NK-92 (cell line): Measurements from ENCODE around the gene STARD3NL.
"Not testable (repeated sequence)": the region's sequence is repeated elsewhere in the genome, so short reads cannot be mapped to it uniquely, and the experiment has no call there.

Experiments used
- DNase-seq: peaks from one replicate; lab custom pipeline; 2025; ENCODE audit not compliant: unreplicated experiment; lab: John Stamatoyannopoulos, UW

Gene STARD3NL

DNA sequence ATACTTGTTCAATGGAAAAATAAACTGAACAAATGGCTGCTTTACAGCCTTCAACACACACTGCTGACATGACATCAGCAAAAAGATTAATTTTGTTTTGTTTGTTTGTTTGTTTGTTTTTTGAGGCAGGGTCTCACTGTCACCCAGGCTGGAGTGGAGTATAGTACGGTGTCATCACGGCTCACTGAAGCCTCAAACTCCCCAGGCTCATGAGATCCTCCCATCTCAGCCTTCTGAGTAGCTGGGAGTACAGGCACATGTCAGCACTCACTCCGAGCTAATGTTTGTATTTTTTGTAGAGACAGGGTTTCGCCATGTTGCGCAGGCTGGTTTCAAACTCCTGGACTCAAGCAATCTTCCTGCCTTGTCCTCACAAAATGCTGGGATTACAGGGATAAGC is 84.5 kb downstream of the STARD3NL start:
- DNase-seq = no peak

DNA sequence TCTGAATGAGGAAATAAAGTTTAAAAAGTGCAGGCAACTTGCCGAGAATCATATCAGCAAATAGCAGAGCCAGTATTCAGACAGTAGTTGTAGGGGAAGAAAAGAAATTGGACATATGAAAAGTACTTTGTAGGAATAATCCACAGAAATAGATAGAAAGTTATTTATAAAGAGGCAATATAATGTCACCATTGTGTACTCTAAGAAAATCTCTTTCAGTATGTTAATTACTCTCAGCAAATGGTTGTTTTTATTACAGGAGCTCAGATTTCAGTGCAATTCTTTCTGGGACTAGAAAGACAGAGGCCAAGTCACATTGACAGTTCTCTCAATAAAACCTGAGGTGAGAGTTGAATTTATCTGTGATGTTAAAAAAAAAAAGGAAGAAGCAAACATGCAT is 85.2 kb downstream of the STARD3NL start:
- DNase-seq = not testable (repeated sequence)

DNA sequence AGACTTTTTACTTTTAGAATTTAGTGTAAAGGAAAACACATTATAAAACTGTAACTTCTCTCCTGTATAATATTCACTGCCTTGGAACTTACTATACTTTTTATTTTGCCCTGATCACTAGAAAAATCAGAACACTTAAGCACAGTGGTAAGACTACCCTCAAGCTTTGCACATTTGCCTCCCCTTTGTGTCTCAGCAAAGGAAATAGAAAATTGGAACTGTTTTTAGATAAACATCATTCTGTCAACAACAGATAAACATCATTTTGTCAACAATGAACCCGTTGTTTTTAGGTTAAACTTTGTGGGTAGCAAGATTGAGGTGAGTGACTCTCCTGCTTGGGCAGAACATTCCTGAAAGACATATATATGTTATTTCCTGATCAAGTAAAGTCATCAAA is 86.6 kb downstream of the STARD3NL start:
- not testable (repeated sequence) for DNase-seq

DNA sequence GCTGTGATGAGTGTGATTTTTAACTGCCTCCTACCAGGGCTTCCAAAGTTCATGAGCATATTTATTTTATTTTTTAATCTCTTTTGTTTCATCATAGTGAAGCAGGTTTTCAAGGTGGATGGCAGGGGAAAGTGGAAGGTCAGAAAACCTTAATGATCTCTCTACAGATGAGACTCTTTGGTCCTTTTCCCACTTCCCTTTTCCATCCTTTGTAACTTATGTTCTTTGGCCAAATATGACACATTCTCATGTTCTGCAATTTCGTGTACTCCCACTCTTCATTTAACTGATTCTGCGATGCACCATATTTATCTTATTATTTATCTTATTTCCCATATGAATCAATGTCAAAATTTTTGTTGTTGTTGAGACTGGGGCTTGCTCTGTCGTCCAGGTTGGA is 87.9 kb downstream of the STARD3NL start:
- DNase-seq = not testable (repeated sequence)

DNA sequence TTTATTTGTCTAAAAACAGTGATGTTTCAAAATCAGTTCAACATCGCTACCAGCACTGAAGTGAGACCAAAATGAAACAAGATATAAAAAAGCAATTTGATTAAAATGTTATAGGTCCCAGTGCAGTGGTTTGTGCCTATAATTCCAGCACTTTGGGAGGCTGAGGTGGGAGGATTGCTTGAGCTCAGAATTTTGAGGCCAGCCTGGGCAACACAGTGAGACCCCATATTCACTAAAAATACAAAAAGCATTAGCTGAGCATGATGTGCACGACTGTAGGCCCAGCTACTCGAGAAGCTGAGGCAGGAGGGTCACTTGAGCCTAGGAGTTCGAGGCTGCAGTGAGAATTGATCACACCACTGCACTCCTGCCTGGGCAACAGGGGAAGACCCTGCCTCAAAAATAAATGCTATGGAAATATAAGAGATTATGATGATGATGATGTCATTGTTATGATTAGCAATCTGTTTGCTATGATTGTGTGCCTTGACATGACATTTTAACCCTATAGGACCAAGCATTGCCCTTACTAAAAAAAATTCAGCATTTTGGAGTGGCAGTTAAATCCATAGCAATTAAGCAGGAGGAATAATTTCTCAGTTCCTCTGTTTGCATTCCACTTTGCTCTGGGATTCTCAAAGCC is 91.8 kb downstream of the STARD3NL start:
- DNase-seq = not testable (repeated sequence)

DNA sequence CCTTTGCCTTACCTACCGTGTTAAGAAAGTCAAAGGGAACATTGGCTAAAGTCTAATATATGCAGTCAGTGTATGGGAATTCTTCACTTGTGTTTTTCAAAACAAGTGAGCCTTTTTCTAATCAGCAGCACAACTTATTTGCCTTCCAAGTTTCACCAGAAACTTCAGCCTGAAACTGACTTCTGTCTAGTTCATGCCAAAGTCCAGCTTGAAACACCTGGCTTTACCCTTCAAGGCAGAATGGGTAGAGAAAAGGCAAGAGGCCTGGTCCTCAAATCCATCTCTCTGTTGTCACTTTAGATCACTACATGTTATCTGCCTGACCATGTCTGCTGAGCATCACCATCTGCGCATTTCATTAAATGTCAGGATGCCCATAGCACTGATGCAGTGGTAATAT is 92.4 kb downstream of the STARD3NL start:
- DNase-seq = not testable (repeated sequence)

DNA sequence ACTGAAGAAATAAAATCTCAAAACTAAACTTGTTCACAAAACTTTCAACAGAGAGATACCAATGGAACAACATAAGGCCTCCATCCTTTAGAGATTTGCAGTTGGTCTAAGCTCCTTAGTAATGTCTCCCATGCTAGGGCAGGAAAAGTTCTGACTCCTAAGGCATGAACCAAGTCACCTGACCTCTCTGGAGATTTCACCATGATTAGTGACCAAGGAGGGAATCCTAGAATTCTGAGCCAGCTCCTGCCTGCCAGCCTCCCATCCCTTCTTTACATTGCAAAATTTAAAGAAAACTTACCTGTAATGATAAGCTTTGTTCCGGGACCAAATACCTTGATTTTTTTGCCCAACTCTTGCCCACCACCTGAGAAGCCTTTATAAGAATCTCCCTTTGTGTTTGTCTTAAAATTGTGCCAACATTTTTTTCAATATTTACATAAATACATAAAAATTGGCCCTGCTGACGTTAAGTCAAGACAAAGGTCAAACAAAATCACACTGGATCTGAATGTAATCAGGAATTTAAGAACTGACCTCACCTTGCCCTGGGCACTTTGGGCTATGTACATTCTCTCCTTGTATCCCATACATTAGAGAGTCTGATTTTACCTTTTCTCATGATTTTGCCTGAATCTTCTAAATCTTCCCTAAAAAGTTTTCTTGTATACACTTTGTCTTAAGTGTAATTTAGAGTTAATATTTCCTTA is 95.4 kb downstream of the STARD3NL start, which contains the start of gene TARP:
TSS of gene TARP (minus strand) at position 351 of the 710 bp plus-strand sequence.
- no peak for DNase-seq

DNA sequence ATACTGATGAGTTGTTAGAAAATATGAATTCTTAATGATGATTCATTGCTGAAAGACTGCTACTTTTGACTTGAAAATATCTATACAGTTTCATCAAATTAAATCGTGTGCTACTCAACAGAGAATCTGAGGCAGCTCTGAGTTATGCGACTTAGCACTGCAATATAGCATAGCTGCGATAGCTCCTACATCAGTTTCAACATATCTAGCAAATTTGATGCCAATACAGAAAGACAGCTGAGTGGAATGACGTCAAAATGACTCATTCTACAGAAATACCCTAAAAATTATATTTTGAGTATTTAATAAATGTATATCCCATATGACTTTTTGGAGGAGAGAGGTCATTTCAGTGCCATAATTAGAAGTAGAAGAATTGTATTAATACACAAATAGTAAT is 96.4 kb downstream of the STARD3NL start:
- no peak for DNase-seq

DNA sequence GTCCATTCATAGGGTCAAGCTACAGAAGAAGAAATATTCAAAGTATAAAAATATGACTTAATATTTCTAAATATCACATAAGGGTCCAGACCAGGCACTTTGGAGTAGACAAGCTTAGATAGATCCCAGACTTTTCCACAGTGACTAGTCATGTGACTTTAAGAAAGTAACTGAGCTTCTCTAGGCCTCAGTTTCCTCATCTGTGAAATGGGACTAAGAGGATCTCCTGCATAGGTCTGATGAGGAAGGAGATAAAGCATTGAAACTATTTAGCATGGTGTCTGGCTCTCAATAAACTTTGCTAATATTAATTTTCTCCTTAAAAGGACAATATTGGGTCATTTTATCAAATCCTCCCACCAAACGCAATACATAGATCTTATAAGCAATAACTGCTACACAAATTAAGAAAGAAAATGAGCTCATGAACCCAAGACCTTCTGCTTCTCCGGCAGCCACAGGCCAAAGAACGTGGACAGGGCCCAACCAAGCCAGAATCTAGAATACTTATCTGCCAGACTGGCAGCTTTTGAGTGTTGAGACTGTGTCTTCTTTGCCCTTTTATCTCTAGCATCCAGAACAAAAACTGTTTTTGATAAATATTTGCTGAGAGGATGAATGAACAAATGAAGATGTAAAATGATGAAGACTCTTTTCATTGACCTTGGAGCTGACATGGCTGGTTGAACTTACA is 97.0 kb downstream of the STARD3NL start:
- DNase-seq = no peak

DNA sequence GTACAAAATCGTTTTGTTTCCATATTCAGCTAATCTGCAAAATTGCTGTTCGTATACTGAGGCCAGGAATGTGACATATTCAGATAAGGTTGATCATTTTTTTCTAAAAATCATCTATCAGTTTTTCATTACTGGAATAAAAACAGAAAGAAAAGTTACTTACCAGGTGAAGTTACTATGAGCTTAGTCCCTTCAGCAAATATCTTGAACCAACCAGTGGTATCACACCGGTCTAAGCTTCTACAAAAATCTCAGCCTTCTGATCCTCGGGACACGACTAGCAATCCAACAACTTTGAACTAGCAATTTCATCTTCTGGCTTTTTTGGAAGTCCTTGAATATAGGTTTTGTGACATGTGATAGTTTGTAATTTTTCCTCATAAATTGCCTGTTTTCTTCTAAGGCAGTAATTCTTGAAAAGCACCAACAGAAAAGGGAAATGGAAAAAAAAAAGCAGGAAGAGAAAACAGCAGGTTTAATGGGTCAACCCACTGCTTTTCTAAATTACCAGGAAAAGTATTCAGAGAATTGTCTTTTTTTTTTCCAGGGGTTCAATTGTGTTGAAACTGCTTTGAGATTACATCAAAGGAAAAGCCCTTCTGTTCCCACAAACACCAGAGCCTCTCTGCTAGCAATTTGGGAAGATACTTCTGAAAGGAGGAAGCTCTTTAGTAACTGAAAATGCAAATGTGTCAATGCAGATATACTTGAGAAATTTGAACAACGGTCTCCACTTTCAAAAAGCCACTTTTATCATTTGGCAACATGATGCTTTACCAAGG is 98.2 kb downstream of the STARD3NL start:
- DNase-seq = no peak

DNA sequence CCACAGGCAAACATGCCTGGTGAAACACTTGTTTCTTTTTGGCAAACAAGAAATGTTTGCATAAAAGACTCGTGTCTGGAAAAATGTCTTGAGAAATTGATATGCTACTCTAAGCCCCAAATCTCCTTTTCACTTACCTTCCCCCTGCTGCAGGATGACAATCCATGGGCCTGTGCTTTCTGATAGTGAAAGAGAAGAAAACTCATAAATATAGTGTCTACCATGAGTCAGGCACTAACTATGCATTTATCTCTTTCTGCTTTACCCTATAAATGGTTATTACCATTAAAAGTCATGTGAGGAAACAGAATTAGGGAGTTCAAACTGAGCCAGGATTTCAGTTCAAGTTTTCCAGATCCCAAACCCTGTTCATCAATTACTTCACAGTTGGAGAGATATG is 102.0 kb downstream of the STARD3NL start:
- no peak for DNase-seq
